Panc1 (cell line): ENCODE data around the gene VWC2L. TPM values are rescaled to one million over a fixed set of nuclear protein-coding genes. Genes with fewer than 3 reads are reported as not detected.

ENCODE experiments used
- ATAC-seq: fragments of 200-7000 bp; cut with Tn5 transposase; 2 replicates; pipeline ENCODE4 v1.9.1; 2020; ENCODE audit warnings: mild to moderate bottlenecking, moderate library complexity
- BruUV-seq: library from RNA; stranded (reverse); fragments of 400-500 nt; replicated peaks from 2 replicates; lab custom pipeline; 2021; lab: Mats Ljungman, UMichigan
- CTCF ChIA-PET: fragments of 300-600 bp; sonication (Branson Sonifier 250); formaldehyde crosslinking; loops from one replicate; lab custom pipeline; 2022; ENCODE audit warnings: antibody characterized with exemption; lab: Charles Lee
- POLR2A ChIA-PET: fragments of 300-600 bp; sonication (Branson Sonifier 250); formaldehyde crosslinking; loops from one replicate; lab custom pipeline; 2022; ENCODE audit warnings: antibody characterized with exemption; lab: Charles Lee
- DNase-seq: peaks from one replicate; pipeline ENCODE4 v3.0.0-alpha.2; 2010; ENCODE audit warnings: low read depth, low spot score
- H3K27ac ChIP-seq: 2 replicates; pipeline ENCODE4 v1.5.1; 2011; ENCODE audit warnings: mild to moderate bottlenecking, low read length, inconsistent platforms
- H3K27me3 ChIP-seq: fragments of 200-500 bp; sonication (Bioruptor generic); 2 replicates; pipeline ENCODE4 v1.6.0; 2014; ENCODE audit warnings: low read length, inconsistent platforms; ENCODE audit not compliant: control insufficient read depth, insufficient read depth
- H3K36me3 ChIP-seq: fragments of 200-500 bp; sonication (Bioruptor generic); 2 replicates; pipeline ENCODE4 v1.5.1; 2014; ENCODE audit warnings: inconsistent platforms, mild to moderate bottlenecking, low read length, moderate library complexity; ENCODE audit not compliant: control insufficient read depth, insufficient read depth
- H3K4me1 ChIP-seq: 2 replicates; pipeline ENCODE4 v1.5.1; 2011; ENCODE audit warnings: inconsistent platforms, mild to moderate bottlenecking, low read length, moderate library complexity; ENCODE audit not compliant: control insufficient read depth, insufficient read depth
- H3K4me3 ChIP-seq, 2 experiments: 2 replicates each; pipeline ENCODE4 v1.5.1; 2011 to 2012; ENCODE audit warnings: low read depth in 2 of 2, low read length in 2 of 2, mild to moderate bottlenecking in 2 of 2, inconsistent platforms in 1 of 2, moderate library complexity in 1 of 2
- H3K9me3 ChIP-seq: fragments of 200-500 bp; sonication (Bioruptor generic); 2 replicates; pipeline ENCODE4 v1.5.1; 2014; ENCODE audit warnings: low read depth, mild to moderate bottlenecking, inconsistent platforms, low read length, moderate library complexity; ENCODE audit not compliant: control insufficient read depth, insufficient read depth
- POLR2AphosphoS5 ChIP-seq: IDR thresholded peaks from 2 replicates; pipeline ENCODE4 v1.6.1; 2012; ENCODE audit warnings: mild to moderate bottlenecking, low read depth, low read length, moderate library complexity
- SIN3A ChIP-seq: IDR thresholded peaks from 2 replicates; pipeline ENCODE4 v1.6.1; 2012; ENCODE audit warnings: low read depth, mild to moderate bottlenecking, low read length, moderate library complexity, borderline replicate concordance; ENCODE audit not compliant: insufficient read depth
- TCF7L2 ChIP-seq: IDR thresholded peaks from 2 replicates; pipeline ENCODE4 v1.6.1; 2011; ENCODE audit warnings: mild to moderate bottlenecking, low read depth, low read length, inconsistent platforms
- in situ Hi-C: cut with HindIII; loops from 2 replicates; pipeline ENCODE4 v1.10.0; 2016; ENCODE audit warnings: low sequenced_read_pairs, low pct_unique_long_range_greater_than_20kb
- intact Hi-C: fragments of 100-400 bp; cut with micrococcal nuclease; formaldehyde crosslinking; loops from one replicate; pipeline ENCODE4 v1.10.0; 2022; ENCODE audit not compliant: unreplicated experiment
- total RNA-seq: library from RNA; stranded (reverse); gene quantifications from one replicate; pipeline ENCODE4 v1.2.1, GENCODE V29; 2021; ENCODE audit not compliant: unreplicated experiment
- TF ChIP-seq, protein P1 (sequence below): fragments of 450-650 bp; IDR thresholded peaks from 2 replicates; pipeline ENCODE4 v1.5.1; 2017; ENCODE audit warnings: mild to moderate bottlenecking
- TF ChIP-seq, protein P2 (sequence below), 2 experiments: IDR thresholded peaks; 2 replicates each; pipeline ENCODE4 v1.6.1; 2011 to 2012; ENCODE audit warnings: low read depth in 2 of 2, control low read depth in 1 of 2, low read length in 1 of 2, mild to moderate bottlenecking in 1 of 2, moderate library complexity in 1 of 2; ENCODE audit not compliant: insufficient read depth in 1 of 2

The VWC2L gene
- total RNA-seq, 1 experiment from 2014 or later, result not detected

DNA sequence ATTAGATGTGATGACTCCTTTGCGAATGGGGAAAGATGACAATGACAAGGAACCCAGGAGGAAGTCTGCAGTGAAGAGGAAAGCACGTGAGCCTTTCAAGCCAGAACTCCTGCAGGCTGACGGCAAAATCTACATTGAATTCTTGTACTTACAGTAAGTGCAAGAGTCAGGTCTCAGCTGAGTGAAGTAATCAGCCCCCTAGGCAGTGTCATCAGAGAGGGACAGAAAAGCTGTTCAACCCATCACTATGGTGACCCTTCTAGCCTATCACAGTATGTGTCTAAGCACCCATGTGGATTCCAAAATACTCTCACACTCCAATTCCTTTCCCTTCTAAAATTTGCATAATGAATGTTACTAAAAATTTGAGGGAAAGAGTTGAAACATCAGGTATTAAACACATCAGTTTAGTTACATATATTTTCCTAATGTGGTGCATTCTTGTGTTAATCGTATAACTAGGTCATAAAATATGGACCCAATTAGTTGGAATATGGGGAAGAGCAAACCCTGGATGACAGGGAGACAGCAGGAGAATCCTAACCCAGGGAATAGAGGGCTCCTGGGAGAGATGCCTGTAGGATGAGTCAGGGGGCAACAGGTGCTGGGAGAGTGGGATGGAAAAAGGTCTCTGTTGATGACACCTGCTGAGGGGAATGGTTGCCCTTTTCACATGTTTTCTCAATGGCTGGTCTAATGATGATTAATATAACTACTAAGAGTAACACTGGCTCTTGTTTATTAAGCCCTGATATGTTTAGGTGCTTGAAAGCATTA is 39.5 kb downstream of the VWC2L start:
- intact Hi-C loops (no loop called here), in situ Hi-C loops (no loop called here)
- CTCF ChIA-PET, result no interaction called here
- Histone ChIP-seq H3K27ac (no peak overlapping the region), H3K36me3 (no peaks in the 10 kb centered on the region), H3K4me1 (no peaks in the 10 kb centered on the region), H3K9me3 (no peaks in the 10 kb centered on the region), H3K4me3 (no peak overlapping the region), H3K27me3 (no peaks in the 10 kb centered on the region)
- POLR2A ChIA-PET, result no interaction called here
- BruUV-seq, result no TSS peak
- ATAC-seq (no peak), DNase-seq (no peak)
- TF ChIP-seq, protein P1, sequence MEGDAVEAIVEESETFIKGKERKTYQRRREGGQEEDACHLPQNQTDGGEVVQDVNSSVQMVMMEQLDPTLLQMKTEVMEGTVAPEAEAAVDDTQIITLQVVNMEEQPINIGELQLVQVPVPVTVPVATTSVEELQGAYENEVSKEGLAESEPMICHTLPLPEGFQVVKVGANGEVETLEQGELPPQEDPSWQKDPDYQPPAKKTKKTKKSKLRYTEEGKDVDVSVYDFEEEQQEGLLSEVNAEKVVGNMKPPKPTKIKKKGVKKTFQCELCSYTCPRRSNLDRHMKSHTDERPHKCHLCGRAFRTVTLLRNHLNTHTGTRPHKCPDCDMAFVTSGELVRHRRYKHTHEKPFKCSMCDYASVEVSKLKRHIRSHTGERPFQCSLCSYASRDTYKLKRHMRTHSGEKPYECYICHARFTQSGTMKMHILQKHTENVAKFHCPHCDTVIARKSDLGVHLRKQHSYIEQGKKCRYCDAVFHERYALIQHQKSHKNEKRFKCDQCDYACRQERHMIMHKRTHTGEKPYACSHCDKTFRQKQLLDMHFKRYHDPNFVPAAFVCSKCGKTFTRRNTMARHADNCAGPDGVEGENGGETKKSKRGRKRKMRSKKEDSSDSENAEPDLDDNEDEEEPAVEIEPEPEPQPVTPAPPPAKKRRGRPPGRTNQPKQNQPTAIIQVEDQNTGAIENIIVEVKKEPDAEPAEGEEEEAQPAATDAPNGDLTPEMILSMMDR, result no peak
- no peak for TF ChIP-seq POLR2AphosphoS5
- no peak for TF ChIP-seq SIN3A
- TF ChIP-seq, protein P2, sequence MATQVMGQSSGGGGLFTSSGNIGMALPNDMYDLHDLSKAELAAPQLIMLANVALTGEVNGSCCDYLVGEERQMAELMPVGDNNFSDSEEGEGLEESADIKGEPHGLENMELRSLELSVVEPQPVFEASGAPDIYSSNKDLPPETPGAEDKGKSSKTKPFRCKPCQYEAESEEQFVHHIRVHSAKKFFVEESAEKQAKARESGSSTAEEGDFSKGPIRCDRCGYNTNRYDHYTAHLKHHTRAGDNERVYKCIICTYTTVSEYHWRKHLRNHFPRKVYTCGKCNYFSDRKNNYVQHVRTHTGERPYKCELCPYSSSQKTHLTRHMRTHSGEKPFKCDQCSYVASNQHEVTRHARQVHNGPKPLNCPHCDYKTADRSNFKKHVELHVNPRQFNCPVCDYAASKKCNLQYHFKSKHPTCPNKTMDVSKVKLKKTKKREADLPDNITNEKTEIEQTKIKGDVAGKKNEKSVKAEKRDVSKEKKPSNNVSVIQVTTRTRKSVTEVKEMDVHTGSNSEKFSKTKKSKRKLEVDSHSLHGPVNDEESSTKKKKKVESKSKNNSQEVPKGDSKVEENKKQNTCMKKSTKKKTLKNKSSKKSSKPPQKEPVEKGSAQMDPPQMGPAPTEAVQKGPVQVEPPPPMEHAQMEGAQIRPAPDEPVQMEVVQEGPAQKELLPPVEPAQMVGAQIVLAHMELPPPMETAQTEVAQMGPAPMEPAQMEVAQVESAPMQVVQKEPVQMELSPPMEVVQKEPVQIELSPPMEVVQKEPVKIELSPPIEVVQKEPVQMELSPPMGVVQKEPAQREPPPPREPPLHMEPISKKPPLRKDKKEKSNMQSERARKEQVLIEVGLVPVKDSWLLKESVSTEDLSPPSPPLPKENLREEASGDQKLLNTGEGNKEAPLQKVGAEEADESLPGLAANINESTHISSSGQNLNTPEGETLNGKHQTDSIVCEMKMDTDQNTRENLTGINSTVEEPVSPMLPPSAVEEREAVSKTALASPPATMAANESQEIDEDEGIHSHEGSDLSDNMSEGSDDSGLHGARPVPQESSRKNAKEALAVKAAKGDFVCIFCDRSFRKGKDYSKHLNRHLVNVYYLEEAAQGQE (IDR thresholded peaks at IDR 0.05; ENCODE audit: insufficient read depth in 1 of 2, low read depth in 2 of 2, low read length in 1 of 2), result no peak
- TF ChIP-seq TCF7L2, result no peak

DNA sequence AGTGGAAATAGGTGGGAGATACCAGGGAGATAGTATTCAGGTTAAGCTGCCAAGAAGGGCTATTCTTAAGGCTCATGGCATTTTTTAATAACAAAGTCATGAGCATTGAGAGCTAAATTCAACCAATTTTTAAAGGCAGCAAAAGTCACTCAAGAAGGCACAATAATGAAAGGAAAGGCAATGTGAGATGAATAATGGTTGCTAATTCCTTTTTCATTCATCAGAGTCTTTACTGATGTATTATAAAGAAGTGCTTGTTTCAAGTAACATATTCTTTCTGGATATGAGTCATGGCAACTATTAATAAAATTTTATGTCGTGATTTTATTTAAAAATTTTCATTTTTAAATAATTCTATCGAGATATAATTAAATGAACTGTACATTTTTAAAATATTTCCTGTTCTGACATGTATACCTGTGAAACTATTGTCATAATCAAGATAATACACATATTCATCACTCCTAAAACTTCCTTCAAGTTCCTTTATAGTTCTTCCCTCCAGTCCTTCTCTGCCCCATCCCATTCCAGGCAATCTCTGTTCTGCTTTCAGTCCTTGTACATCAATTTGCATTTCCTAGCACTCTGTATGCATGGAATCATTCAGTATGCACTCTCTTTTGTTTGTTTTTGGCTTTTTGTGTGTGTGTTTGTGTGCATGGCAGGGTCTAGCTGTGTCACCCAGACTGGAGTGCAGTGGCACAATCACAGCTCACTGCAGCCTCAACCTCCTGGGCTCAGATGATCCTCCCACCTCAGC is 40.8 kb downstream of the VWC2L start:
- Histone ChIP-seq H3K27me3 (no peaks in the 10 kb centered on the region), H3K4me1 (no peaks in the 10 kb centered on the region), H3K27ac (no peak overlapping the region), H3K36me3 (no peaks in the 10 kb centered on the region), H3K9me3 (no peaks in the 10 kb centered on the region), H3K4me3 (no peak overlapping the region)
- BruUV-seq, result no TSS peak
- TF ChIP-seq, protein P2 (IDR thresholded peaks at IDR 0.05; ENCODE audit: insufficient read depth in 1 of 2, low read depth in 2 of 2, low read length in 1 of 2), result no peak
- TF ChIP-seq, protein P1, result no peak
- TF ChIP-seq POLR2AphosphoS5 (no peak), TCF7L2 (no peak), SIN3A (no peak)
- in situ Hi-C loops (no loop called here), intact Hi-C loops (no loop called here)
- POLR2A ChIA-PET, result no interaction called here
- DNase-seq, result no peak
- CTCF ChIA-PET, result no interaction called here
- ATAC-seq, result no peak
